HL-60 (cell line): ENCODE measurements around the gene SPPL2A.

Experiments used
- DNase-seq, 2 experiments: peaks; one replicate each; pipeline ENCODE4 v3.0.0-alpha.2; 2010 to 2020; ENCODE audit warnings: low read depth in 1 of 2, low spot score in 1 of 2
- H3K27ac ChIP-seq: fragments of 250-450 bp; sonication (Bioruptor Pico); replicated peaks from 2 replicates; pipeline ENCODE4 v1.5.1; 2020; ENCODE audit warnings: mild to moderate bottlenecking, moderate library complexity
- H3K27me3 ChIP-seq: fragments of 250-450 bp; sonication (Bioruptor Pico); 2 replicates; pipeline ENCODE4 v1.5.1; 2021; ENCODE audit warnings: mild to moderate bottlenecking, moderate library complexity; ENCODE audit not compliant: insufficient read depth, poor library complexity, severe bottlenecking
- H3K4me3 ChIP-seq: replicated peaks from 2 replicates; pipeline ENCODE4 v1.5.1; 2011; ENCODE audit warnings: mild to moderate bottlenecking, control low read depth, low read length; ENCODE audit not compliant: insufficient read depth
- CTCF ChIP-seq: IDR thresholded peaks from one replicate; pipeline ENCODE4 v1.5.1; 2011; ENCODE audit warnings: low read length, control low read depth, inconsistent platforms; ENCODE audit not compliant: insufficient read depth
- GABPA ChIP-seq: IDR thresholded peaks from 2 replicates; pipeline ENCODE4 v1.6.1; 2012; ENCODE audit warnings: low read depth
- POLR2AphosphoS5 ChIP-seq: IDR thresholded peaks from 2 replicates; pipeline ENCODE4 v1.6.1; 2012; ENCODE audit warnings: low read depth
- REST ChIP-seq: IDR thresholded peaks from 2 replicates; pipeline ENCODE4 v1.6.1; 2012; ENCODE audit warnings: low read depth; ENCODE audit not compliant: insufficient replicate concordance
- SPI1 ChIP-seq: IDR thresholded peaks from 2 replicates; pipeline ENCODE4 v1.6.1; 2012; ENCODE audit warnings: low read depth, mild to moderate bottlenecking, borderline replicate concordance

SPPL2A gene

GRCh38 chr15:50735156-50735555, 30.4 kb downstream of the SPPL2A start:
- Histone ChIP-seq H3K27me3 (no peaks in the 10 kb centered on the region), H3K27ac (no peak overlapping the region), H3K4me3 (no peak overlapping the region)
- TF ChIP-seq POLR2AphosphoS5 (no peak), REST (no peak), SPI1 (no peak), GABPA (no peak), CTCF (no peak)
- no peak for DNase-seq

- H3K27me3 ChIP-seq = no peaks in the 10 kb centered on the region
- DNase-seq = no peak
- no peak for TF ChIP-seq SPI1
- no peak for TF ChIP-seq POLR2AphosphoS5
- no peak for TF ChIP-seq CTCF
- TF ChIP-seq REST = no peak
- TF ChIP-seq GABPA = no peak
- H3K4me3 ChIP-seq = no peak overlapping the region
- no peak overlapping the region for H3K27ac ChIP-seq
Observed at GRCh38 chr15:50726315-50726714, 39.2 kb downstream of the SPPL2A start.

- no peak overlapping the region for H3K4me3 ChIP-seq
- TF ChIP-seq GABPA (no peak), CTCF (no peak), SPI1 (no peak)
- no peak for DNase-seq
- no peaks in the 10 kb centered on the region for H3K27me3 ChIP-seq
- H3K27ac ChIP-seq = no peak overlapping the region
Observed at GRCh38 chr15:50718700-50719125, 46.8 kb downstream of the SPPL2A start.

GRCh38 chr15:50712018-50712417, 53.5 kb downstream of the SPPL2A start:
- no peak for DNase-seq
- Histone ChIP-seq H3K4me3 (no peak overlapping the region), H3K27me3 (no peaks in the 10 kb centered on the region), H3K27ac (no peak overlapping the region)
- TF ChIP-seq POLR2AphosphoS5 (no peak), SPI1 (no peak)
